HG03571 (cell line): ENCODE measurements around the gene KRTAP1-4.
"Not testable (repeated sequence)": the region's sequence is repeated elsewhere in the genome, so short reads cannot be mapped to it uniquely, and the experiment has no call there.

Experiments used
- ATAC-seq: cut with Tn5 transposase; IDR thresholded peaks from one replicate; pipeline ENCODE4 v1.9.1; 2021; ENCODE audit not compliant: unreplicated experiment

KRTAP1-4 gene, protein sequence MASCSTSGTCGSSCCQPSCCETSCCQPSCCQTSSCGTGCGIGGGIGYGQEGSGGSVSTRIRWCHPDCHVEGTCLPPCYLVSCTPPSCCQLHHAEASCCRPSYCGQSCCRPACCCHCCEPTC

DNA sequence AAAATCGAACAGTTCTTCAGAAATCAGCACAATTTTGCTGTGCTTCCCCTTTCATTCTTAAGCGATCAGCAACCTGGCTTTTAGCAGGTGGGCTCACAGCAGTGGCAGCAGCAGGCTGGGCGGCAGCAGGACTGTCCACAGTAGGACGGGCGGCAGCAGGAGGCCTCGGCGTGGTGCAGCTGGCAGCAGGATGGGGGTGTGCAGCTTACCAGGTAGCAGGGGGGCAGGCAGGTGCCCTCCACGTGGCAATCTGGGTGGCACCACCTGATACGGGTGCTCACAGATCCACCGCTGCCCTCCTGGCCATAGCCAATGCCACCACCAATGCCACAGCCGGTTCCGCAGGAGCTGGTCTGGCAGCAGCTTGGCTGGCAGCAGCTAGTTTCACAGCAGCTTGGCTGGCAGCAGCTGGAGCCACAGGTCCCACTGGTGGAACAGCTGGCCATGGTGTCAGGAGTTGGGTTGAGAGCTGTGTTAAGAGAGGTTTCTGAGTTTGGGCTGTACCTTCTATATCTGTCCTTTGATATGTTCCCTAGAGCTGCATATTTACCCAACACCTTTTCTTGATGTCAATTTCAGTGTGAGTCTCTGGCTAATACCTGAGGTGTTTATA is at the start of gene KRTAP1-4:
Gene KRTAP1-4 (minus strand): TSS at position 563 of the 613 bp plus-strand sequence. CDS start 117 bp downstream, at position 446.
- no peak for ATAC-seq

DNA sequence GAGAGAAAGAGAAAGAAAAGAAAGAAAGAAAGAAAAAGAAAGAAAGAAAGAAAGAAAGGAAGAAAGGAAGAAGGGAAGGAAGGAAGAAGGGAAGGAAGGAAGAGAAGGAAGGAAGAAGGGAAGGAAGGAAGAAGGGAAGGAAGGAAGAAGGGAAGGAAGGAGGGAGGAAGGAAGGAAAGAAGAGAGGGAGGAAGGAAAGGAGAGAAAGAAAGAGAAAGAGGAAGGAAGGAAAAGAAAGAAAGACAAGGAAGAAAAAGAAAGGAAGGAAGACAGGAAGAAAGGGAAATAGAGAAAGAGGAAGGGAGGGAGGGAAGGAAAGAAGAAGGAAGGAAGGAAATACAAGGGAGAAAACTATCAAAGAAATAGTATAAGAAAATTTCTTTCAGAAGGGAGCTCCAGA is 46.8 kb upstream of the KRTAP1-4 start:
- ATAC-seq: no peak

- no peak for ATAC-seq
Measured at GRCh38 chr17:41073676-41074075, 43.7 kb upstream of the KRTAP1-4 start.

DNA sequence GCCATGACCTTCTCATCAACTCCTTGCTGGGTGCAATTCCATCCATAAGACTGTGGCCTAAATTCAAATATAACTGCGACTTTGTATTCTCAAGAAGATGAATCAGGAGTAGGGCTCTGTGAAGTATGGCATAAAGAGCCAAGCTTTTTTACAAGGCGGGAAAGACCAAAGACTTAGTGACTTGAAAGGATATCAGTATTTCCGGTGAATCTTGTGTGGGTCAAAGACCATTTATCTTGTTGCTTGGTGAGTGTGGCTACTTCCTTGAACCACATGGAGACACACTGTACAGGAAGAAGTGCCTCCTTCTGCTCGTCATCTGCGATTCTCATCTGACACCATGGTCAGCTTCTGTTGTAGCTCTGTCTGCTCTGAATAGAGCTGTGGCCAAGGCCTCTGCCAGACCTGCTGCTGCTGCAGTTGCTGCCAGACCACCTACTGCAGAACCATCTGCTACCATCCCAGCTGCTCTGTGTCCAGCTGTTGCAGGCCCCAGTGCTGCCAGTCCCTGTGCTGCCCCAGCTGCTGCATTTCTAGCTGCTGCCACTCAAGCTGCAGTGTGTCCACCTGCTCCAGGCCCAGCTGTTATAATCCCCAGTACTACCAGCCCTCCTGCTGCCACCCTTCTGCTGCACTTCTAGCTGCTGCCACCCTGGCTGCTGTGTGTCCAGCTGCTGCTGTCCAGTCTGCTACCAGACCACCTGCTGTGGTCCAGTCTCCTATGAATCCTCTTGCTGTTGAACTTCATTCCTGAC is 41.8 kb upstream of the KRTAP1-4 start:
- ATAC-seq: no peak

- no peak for ATAC-seq
Measured at GRCh38 chr17:41069031-41069430, 39.0 kb upstream of the KRTAP1-4 start.

DNA sequence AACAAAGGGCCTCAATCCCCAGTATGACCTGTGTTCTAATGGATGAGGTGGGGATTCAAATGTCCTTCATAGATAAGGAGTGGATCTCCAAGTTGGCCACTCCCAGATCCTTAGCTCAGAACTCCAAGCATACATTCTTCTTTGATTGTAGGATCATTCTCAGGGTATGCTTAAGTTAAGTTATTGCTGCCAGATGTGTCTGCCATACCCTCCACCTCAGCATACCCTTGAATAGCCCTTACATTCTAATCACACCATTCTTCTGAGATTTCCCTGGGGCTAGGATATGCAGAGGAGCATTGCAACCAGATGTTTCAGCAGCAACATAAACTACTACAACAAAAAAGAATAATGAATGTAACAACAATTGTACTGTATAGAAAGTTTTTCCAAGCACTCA is 37.3 kb upstream of the KRTAP1-4 start:
- no peak for ATAC-seq

DNA sequence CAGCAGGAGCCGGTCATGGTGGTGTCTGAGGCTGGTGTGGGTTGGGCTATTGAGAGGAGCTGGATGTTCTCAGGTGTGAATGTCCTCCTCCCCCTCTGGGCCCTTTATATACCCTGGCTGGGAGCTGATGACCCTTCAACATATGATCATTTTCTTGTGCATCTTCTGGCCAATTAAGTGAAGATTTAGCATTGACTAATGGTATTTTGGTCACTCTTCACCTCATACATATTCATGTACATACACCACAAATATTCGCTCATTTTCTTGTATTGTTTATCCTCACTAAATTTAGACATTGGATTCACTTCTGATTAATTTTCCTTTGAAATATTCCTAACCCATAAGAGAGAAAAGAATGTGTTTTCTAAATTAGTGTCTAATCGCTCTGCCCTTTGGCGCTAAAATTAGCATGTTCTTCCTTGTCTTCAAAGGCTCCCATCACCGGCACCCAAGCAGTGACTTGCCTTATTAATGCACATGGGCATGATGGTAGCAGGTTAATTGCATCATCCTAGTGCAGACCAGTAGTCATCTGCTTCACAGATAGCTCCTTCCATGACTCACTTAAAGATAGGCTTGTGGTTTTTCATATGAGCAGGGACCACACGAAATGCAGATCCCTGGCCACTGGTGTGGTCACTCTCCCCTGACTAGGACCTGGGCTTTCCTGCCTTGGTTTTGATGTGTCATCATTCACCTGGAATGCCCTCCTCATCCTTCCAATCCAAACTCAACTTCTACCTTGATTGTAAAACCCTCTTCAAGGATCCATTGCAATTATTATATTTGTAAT is 36.0 kb upstream of the KRTAP1-4 start, which contains the start of gene KRTAP2-4:
Gene KRTAP2-4 (minus strand): TSS at position 51 of the 796 bp plus-strand sequence. CDS start 34 bp downstream, at position 17.
- ATAC-seq: no peak

DNA sequence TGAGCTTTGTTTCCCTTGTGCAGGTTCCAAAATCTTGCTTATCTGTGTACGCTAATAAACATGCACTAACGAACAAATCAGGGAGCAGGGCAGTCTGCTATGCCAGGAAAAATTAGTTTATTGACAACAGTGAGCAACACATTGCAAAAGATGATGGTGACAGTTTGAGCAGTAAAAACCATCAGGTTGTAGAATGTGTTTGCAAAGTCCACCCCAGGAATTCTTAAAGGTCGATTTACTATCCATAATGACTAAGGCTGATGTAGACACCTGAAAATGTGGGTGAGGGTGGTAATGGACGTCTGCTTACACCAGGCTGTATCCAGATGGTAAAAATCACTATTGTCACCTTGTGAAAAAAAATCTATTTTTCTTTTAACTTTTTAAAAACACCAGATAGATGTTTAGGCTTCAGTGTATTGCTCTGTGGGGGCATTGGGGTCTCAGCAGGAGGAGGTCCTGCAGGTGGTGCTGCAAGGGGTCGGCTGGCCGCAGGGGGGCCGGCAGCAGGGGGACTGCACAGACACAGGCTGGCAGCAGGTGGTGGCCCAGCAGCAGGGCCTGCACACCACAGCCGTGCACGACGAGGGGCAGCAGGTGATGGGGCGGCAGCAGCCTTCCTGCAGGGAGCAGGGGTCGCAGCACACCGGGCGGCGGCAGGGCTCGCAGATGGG is 35.2 kb upstream of the KRTAP1-4 start:
- not testable (repeated sequence) for ATAC-seq

GRCh38 chr17:41064301-41064700 is 34.3 kb upstream of the KRTAP1-4 start:
- no peak for ATAC-seq

DNA sequence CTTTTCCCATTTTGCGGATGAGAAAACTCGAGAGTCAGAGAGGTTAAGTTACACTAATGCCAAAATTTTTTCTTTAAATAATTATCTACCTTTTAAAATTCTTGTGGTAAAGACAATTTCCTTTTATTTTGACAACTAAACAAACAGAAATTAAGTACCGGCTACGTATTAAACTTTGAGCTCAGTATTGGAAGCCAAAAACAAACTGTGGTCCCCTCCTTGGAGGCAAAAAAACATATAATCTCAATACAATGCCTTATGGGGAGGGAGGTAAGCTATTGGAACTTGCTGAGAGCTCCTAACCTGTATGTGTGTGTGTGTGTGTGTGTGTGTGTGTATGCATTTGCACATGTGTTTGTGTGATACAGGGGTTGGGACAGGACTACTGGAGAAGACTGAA is 33.5 kb upstream of the KRTAP1-4 start:
- ATAC-seq: no peak

GRCh38 chr17:41061964-41062363 is 32.0 kb upstream of the KRTAP1-4 start:
- ATAC-seq: no peak

DNA sequence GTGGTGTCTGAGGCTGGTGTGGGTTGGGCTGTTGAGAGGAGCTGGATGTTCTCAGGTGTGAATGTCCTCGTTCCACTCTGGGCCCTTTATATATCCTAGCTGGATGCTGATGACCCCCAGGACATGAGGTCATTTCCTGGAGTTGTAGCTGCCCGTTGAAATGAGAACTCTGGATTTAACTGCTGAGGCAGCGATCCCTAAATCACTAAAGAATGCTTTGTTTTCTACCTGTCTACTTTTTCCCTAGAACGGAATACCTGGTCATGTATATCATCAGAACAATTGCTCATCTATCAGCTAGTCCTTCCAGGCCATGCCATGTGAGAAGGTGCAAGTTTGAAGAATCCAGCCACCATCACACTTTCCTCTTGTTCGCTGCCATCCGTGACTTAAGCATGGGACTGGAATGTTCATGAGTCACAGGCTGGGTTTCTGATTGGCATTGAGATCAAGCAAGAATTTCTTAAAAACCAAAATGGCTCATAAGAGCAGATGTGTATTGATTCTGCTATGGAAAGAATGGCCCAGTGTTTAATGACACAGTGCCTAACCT is 30.1 kb upstream of the KRTAP1-4 start, which contains the start of gene KRTAP2-3:
Gene KRTAP2-3 (minus strand): TSS at position 63 of the 553 bp plus-strand sequence. CDS start 64 bp downstream, outside the sequence.
- no peak for ATAC-seq

DNA sequence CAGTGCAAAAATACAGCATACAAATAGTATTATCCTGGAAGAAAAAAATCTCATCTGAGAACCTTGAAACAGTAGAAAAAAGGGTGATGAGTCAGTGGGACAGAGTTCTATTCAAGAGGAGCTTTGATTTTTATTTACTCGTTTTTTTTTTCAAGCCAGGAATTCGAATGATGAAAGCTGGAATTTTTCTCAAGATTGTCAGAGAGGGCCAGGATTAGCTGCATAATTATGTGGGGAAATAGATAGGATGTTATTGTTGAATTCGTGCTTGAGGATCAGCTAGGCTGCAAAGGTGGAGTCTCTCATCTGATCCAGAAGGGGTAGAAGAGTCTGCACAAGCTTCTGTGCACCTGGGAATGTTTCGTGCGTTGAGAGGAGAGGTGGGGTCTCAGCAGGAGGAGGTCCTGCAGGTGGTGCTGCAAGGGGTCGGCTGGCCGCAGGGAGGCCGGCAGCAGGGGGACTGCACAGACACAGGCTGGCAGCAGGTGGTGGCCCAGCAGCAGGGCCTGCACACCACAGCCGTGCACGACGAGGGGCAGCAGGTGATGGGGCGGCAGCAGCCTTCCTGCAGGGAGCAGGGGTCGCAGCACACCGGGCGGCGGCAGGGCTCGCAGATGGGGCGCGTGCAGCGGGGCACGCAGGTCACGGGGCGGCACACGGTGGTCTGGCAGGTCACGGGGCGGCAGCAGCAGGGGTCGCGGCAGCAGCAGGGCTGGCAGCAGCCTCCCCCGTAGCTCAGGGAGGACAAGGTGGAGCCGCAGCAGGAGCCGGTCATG is 29.5 kb upstream of the KRTAP1-4 start:
- not testable (repeated sequence) for ATAC-seq

GRCh38 chr17:41058741-41059140 is 28.7 kb upstream of the KRTAP1-4 start:
- no peak for ATAC-seq

DNA sequence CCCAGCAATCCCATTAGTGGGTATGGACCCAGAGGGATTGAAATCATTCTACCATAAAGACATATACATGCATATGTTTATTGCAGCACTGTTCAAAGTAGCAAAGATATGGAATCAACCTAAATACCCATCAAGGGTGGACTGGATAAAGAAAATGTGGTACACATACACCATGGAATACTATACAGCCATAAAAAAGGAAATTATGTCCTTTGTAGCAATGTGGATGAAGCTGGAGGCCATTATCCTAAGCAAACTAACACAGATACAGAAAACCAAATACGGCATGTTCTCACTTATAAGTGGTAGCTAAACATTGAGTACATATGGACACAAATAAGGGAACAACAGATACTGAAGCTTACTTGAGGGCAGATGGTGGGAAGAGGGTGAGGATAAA is 27.6 kb upstream of the KRTAP1-4 start:
- ATAC-seq: no peak

GRCh38 chr17:41055130-41055529 is 25.1 kb upstream of the KRTAP1-4 start, which contains the start of gene KRTAP2-2:
KRTAP2-2 (minus strand) TSS chr17:41055230; CDS start chr17:41055211, 19 bp downstream.
- not testable (repeated sequence) for ATAC-seq

DNA sequence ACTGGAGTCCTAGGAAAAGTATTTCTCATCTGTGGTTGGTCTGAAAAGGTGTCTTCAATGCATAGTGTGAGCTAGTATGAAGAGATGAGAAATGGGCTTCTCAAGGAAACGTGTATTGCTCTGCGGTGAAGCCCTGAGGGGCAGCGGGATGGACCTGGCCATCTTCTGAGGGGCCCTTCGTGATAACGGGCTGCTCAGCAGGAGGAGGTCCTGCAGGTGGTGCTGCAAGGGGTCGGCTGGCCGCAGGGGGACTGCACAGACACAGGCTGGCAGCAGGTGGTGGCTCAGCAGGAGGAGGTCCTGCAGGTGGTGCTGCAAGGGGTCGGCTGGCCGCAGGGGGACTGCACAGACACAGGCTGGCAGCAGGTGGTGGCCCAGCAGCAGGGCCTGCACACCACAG is 24.6 kb upstream of the KRTAP1-4 start:
- not testable (repeated sequence) for ATAC-seq

DNA sequence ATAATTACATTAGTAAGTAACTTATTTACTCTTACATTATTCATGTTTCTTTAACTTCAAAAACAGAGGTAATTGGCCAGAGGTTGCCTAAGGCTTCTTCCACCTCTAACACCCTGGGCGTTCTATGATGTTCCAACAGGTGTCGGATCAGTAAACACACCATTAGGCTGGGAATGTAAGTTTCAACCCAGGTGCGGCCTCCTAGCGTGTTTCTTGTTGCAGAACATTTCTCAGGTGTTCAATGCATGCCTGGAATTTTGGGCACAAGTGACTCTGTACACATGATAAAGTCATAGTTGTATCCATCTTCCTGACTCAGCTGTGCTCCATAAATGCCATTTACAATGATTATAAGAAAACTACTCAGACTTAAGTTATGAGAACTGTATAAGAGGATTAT is 24.0 kb upstream of the KRTAP1-4 start:
- ATAC-seq: no peak

GRCh38 chr17:41052566-41052965 is 22.6 kb upstream of the KRTAP1-4 start:
- no peak for ATAC-seq
